Spleen (tissue), 7 donors: ENCODE results near the gene PDGFA.

ENCODE experiments used
- CTCF ChIP-seq, 11 experiments: fragments of 200-600 bp in 7 of 11; fragments of 450-650 bp in 4 of 11; sonication (generic) in 4 of 11; IDR thresholded peaks in 8 of 11; conservative IDR thresholded peaks in 3 of 11; 1 replicate in 7 of 11; 2 replicates in 4 of 11; pipeline versions ENCODE4 v1.4.0 to v1.8.0; 2016 to 2021; ENCODE audit warnings: antibody characterized with exemption in 11 of 11, inconsistent platforms in 4 of 11, mild to moderate bottlenecking in 1 of 11
- POLR2A ChIP-seq, 3 donors: fragments of 450-650 bp; IDR thresholded peaks; one replicate each; pipeline ENCODE4 v1.5.1; 2017; ENCODE audit warnings: antibody characterized with exemption in 3 of 3, mild to moderate bottlenecking in 1 of 3
- POLR2AphosphoS5 ChIP-seq, 3 donors: sonication (generic); formaldehyde crosslinking; IDR thresholded peaks; one replicate each; pipeline ENCODE4 v1.5.1; 2017; ENCODE audit warnings: antibody characterized with exemption in 3 of 3
- donor health status: DM: no; HTN: no; CAD: no; lungs with moderate emphysema.
- donor health status: DM: no; HTN: no; CAD: no.
- donor health status: DM: no; HTN: no; CAD: no.

DNA sequence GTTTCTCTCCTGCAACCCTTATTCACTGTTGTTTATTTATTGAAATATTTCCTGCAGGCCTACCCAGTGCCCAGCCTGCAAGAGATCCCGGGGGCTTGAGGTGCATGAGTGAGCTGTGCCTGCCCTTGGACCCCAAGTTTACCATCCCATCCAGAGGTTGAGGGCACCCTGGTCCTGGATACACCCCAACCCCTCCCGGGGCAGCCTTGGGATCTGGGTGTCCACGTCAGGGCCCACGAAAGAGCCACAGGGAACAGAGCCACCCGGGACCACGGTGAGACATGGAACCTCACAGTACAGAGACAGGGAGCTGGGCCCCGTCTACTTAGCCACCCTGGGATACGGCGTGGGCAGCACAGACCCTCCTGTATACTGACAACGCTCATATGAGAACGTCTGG is 28.8 kb upstream of the PDGFA start:
- TF ChIP-seq CTCF (IDR thresholded peaks at IDR 0.05 in 8 of 11, conservative IDR thresholded peaks at IDR 0.05 in 3 of 11) = no peak
- TF ChIP-seq POLR2A (IDR thresholded peaks at IDR 0.05) = no peak
- TF ChIP-seq POLR2AphosphoS5 (IDR thresholded peaks at IDR 0.05) = no peak
